NCI-H2107 treated with DMSO at 0.1 percent for 48 hours (cell line): Measurements from ENCODE around the gene R3HCC1L.

Experiments used
- DNase-seq: peaks from one replicate; lab custom pipeline; 2025; ENCODE audit not compliant: unreplicated experiment; lab: John Stamatoyannopoulos, UW

The R3HCC1L gene

DNA sequence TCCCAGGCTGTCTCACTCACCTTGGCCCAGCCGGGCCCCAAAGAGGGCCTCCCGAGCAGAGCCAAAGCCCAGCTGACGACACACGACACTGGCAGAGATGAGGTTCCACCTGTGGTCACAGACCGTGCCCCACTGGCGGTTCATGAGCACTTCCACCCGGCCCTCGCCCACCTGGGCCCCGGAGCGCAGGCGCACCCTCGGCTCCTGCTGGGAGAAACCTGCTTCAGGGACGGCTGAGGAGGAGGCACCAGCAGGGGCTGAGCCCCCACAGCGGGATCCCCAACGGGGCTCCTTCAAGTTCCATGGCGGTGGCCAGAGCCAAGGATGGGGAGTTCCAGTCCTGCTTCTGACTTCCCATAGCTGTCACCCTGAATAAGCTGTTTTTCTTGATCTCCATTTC, 123.5 kb downstream of the R3HCC1L start:
- DNase-seq, result no peak

DNA sequence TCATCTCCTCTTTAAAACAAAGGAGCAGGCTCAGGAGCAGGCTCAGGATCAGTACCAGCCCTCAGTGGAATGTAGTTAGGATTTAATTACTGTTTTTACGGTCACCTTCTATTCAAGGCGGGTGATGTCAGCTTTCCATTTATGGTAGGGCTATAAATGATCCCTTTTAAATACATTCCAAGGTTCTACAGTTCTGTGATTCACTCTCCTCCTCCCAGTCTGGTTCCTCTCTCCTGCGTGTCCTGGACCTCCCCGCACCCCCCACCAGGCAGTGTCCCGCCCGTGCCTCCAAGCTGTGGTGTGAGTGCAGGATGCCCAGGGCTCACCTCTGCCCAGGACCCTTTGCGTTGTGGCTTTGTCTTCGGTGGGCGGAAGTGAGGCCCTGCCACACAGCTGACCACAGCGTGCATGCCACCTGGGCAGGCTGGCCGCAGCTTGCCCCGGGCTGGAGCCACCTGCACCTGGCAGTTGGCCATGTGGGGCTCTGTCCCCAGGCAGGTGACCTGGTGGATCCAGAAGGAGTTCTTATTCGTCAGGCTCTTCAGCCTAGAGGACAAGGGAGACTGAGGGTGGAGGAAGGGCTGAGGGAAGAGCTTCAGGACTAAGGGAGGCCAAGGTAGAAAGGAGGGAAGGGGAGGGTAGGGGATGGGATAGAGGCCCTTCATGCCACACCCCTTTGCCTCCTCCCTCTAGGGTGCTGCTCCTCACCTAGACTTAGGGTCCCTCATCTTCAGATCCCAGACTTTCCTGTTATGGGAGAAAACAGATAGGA, 124.4 kb downstream of the R3HCC1L start:
- no peak for DNase-seq

DNA sequence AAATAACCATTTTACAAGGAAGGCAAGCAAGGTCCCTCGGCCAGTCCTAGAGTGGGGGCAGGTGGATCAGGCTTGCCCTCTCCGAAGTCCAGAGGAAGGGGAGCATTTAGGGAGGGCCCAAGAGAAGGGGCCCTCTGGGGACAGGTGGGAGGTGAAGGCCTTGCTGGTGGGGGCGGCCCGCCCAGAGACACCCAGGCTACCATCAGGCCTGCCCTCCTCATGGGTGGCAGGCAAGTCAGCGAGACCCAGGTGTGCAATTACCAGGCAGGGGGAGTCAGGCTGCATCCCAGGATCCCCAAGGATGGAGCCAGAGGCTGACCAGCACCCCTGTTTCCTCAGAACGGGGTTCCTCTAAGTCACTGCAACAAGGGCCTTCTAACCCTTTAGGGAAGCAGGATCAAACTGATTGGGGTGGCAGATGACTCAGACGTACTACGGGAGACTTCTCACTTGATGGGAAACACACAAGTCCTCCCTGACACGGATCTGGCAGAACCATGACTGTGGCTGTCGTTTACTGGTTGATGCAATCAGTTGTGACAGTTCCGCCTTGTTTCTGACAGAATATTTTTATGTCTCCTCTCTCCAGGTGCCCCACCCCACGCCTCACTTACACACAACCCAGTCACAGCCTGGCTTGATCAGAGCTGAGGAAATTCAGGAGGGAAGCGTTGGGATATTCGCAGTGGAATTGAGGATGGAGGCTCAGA, 125.3 kb downstream of the R3HCC1L start:
- DNase-seq, result no peak

DNA sequence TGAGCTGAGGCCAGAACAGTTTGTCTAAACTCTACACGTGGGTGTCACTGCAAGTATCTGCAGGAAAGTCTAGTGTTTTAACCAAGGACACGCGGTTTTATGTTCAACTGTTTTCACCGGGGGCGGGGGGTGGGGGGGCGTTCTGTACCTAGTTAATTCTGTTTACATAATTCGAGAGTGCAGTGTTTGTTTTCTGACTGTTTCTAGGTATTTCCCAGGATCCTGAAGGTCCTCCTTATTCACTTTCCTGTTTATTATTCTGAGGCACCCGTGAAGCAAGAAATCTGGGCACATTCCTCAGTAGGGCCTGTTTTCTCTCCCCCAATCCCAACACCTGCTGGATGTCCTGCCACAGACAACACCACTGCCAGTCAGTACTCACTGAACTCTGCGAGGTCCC, 125.9 kb downstream of the R3HCC1L start:
- DNase-seq, result no peak

DNA sequence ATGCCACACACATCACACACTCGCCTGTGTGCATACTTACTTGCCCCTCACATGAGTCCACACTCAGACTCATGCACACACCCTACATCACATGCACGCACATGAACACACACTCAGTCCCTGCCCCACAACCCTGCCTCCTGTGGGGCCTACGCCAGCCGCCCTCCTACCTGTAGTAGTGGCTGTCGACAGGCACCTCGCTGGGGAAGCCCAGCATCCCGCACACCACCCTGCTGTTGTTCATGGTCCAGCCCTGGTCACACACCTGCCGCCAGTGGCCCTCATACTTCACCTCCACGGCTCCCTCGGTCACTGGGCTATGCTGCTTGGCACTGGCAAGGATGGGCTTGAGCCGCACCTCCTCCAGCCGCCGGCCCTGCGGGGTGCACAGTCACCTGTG, 126.3 kb downstream of the R3HCC1L start:
- DNase-seq, result no peak

DNA sequence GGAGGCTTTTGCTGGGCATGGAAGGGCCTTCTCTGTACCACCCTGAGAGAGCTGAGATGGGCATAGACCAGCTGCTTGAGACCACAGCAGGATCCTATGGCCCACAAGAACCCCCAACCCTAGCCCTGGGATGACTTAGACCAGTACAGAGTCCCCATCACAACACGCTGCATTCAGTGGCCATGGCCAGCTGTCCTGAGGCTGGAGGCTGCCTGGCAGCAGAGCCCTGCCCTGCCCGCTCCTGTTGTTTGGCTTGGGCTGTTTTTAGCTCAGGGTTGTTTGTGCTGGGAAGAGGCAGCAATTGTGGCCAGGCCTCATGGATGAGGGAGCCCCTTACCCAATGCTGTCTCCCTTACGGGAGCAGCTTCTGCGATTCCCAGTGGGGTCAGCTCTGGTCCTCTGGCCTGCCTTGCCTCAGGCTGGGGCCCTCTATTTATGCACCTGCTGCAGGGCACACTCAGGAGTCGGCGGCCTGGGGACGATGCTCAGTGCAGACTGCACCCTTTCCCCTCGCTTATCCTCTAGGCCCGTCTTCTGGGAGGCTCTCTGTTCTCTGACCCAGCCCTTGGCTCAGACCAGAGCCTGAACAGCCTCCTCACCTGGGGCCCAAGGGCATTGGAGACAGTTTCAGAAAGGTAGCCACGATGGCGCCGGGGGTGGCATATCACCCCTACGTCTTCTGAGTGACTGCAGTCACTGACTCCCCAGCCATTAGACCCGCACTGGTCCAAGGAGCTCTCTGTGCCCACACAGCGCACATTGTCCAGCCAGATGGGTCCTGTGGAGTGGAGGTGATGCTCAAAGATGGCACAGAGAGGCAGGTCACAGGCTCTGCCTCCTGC, 127.2 kb downstream of the R3HCC1L start:
- DNase-seq, result no peak

DNA sequence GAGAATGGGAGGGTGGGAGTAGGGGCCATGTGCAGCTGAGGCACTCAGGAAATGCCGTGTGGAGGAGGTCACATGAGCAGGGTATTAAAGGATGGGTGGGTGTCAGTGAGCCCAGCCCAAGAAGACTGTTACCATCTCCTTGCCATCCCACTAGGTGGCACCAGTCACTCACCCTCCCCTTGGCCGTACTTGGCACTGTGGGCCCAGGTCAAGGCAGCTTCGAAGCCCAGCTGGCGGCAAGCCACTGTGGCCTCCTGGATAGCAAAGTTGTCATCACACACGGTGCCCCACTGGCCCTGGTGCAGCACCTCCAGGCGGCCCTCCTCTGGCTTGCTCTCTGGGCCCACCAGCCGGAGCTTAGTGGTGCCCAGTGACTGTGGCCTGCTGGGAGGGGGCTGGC, 128.1 kb downstream of the R3HCC1L start:
- no peak for DNase-seq

DNA sequence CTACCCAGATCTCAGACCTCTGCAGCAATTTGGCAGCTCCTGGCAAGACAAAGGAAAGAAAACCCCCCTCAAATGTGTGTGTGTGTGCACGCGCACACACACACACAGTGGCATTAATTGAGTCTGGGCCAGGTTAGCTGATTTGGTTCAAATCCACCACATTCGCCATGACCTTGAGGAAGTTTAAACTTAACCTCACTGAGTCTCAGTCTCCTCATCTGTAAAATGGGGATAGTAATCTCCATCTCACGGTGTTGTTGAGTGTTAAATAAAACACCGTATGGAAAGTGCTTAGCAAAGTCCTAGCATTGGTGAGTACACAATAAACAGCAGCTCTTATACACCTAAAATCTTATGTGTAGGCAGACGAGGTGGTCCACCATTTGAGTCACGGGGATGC, 128.6 kb downstream of the R3HCC1L start:
- no peak for DNase-seq

DNA sequence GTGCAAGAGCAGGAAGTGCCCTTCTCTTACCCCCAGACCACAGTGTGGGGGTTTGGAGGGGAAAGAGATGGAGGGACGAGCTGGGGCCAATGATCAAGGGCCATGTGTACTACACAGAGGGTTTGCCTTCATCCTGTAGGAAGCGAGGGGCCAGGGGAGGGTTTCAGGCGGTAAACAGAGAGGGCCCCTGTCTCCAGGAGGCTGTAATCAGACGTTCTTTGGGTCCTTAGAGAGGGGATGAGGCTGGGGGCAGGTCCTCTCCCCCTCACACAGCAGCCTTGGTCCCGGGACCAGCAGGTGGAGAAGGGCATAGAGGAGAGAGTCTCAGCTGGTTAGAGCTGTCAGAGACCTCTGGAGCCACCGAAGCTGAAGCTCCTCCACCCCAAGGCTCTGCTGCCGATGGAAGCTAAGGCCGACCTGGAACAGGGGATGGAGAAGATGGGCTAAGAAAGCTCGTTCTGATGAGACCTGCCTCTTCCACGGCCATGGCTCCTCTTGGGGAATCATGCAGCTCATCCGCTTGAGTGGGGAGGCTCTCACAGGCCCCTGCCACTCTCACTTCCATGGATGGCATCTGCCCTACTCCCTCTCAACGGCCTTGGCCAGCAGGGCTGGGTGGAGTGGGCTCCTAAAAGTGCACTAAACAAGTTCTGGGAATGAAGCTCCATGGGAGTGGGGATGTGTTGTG, 130.1 kb downstream of the R3HCC1L start:
- DNase-seq, result no peak

DNA sequence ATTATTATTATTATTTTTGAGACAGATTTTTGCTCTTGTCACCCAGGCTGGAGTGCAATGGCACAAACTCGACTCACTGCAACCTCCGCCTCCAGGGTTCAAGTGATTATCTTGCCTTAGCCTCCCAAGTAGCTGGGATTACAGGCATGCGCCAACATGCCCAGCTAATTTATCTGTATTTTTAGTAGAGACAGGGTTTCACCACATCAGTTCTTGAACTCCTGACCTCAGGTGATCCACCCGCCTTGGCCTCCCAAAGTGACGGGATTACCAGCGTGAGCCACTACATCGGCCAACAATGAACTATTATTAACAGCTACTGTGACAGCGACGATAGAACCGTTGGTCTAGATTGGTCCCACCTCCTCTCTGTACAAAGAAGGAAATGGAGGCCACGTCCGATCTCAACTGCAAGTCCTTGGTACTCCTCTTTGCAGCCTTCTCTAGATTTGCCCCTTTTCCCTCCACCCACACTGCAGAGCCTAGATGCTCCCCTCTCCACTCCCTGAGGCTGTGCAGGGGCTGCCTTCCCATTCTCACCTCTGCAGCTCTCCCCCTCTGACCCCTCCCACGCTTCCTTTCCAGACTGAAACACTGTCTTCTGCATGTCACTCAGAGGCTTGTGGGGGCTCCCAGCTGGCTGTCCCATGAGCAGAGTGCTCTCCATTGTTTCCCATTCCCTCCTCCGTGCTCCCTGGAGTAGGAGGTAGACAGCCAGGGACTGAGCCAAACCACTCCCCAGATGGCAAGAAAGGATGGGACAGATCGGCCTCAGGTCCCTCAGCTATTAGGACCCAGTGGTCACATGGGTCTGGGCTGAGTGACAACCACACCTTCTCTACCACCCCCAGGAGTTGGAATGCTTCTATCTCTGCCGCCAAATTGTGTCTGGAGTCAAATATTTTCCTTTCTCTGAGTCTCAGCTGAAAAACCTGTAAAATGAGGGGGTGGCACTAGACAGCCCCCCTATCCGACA, 131.2 kb downstream of the R3HCC1L start:
- DNase-seq, result no peak

DNA sequence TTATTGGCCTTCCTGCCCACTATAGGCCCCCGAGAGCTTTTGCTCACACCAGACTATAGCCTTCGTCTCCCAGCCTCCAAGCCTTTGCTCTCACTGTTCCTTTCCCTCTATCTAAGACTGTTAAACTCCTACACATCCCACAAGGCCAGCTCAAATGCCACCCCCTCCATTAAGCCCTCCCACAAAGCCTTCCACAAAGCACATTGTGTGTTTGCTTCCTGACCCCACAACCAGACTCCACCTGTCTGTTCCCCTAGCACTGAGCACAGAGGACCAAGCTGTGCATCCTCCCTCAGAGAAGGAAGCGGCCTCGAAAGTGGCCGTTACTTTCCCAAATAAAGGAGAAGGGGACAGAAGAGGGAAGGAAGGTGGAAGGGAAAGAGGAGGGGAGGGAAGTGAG, 132.2 kb downstream of the R3HCC1L start:
- DNase-seq, result no peak

DNA sequence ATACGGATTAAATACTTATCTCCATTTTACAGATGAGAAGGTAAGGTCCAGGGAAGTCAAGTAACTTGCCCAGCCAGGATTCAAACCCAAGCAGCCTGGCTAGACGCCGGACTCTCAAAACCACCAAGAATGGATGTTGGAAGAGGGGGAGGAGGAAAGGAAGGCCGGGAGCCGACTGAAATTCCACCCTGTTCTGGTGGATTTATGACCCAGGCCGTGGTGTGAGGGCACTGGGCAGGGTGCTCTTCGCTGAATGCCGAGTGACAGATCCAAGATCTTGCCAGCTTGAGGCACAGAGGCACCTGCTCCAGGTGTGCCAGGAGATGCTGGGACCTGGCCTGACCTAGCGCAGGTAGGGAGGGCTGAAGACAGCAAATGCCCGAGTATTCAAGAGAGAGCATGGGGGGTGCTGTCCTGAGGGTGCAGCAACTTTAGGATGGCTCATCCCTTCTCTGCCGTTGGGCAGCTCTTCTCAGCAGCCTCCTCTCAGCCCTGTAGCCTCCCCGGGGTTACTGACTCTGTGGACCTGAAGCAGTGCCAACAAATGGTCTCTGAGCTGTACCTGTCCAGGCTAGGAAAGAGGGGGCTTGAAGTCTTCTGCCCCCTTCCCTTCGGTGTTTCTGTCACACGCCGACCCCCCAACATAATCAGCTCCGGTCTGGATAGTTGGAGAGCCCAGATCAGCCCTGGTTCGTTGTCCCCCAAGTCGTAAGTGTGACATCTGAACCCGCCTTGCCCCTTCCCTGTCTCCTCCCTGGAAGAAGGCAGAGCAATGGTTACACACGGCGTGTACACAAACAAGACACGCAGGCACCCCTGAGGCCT, 132.8 kb downstream of the R3HCC1L start:
- DNase-seq, result no peak

DNA sequence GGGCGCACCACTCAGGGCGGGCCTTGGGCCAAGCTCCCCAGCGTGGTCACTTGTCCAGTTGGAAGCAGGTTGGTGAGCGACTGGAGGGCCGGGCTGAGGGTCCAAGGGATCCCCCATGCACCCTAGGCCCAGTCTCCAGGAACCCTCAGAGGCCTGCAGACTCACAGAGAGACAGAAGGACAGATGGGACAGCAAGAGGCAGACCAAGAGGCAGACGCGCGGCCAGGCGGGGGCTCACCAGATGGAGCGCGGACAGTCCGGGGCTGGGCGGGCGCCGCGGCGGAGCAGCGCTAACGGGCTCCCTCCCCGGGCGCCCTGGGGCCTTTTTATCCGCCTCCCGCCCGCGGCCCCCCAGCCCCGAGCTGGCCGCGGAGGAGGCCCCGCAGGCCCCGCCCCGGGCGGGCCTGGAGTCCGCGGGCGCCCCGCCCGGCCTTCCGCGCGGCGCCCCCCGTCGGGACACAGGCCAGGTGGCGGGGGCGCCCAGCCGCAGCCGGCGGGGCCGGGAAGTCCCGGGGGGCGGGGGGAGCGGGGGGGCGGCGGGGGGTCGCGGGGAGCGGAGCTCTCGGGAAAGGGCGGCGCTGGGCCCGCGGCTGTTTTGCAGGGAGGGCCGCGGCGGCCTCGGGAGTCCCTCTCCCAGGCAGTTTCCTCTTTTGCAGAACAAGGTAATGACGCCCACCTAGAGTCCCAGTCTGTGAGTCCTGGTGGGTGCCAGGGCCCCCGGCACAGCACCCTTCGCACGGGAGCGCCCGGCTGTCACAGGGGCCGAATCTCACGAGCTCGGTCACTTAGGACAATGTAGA, 133.6 kb downstream of the R3HCC1L start, which contains the start of gene LOXL4:
Gene LOXL4, minus strand, starts transcription at position 301 of the 800 bp plus-strand sequence. CDS start 5,175 bp downstream, outside the sequence.
- DNase-seq, result no peak

DNA sequence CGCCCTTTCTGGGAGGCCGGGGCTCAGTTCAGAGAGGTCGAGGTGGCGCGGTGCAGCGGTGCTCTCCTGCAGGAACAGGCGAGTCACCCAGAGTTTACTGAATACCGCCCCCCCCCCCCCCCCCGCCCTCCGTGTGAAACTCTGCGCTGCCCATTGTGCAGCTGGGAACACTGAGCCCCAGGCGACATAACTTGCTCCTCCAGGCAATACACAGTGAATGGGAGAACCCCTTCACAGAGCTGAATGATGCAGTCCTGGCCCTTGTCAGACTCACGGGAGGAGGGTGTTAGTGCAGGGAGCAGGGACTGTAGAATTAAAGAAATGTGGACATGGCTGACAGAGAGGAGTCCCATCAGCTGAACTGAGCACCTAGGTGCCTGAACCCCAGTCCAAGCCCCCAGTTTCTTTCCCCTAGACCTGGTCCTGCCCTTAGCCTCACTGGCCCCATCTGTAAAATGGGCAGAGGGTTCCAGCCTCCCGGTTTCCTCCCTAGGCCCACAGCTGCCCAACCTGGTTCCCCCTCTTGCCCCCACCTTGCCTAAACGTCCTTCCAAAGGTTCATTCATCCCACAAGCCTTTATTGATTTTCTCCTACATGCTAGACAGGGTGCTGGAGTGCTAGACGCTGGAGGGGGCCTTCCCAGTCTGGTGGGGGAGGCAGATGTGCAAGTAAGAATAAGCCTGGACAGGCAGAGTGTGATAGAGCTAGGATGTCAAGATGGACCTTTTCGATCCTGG, 134.4 kb downstream of the R3HCC1L start:
- DNase-seq, result no peak

DNA sequence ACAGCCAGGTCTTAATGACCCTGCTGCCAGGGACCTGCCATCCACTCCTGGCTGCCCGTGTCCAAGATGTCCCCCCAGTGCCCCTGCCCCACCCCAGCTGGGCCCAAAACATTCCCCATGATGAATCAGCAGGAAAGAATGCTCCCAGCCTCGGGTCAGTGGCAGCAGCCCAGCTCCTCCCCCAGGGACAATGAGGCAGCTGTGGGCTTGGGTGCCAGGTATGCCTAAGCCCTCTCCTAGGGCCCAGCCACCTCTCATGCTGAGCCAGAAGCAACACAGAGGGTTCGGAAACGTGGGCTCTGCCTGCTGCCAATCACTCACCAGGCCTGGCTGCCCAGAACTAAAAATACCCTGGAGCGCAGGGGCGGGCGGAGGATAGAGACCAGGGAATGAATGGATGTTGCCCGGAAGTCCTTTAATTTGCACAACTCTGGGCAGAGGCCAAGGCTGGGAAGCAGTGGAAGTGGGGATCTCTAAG, 135.0 kb downstream of the R3HCC1L start:
- no peak for DNase-seq

DNA sequence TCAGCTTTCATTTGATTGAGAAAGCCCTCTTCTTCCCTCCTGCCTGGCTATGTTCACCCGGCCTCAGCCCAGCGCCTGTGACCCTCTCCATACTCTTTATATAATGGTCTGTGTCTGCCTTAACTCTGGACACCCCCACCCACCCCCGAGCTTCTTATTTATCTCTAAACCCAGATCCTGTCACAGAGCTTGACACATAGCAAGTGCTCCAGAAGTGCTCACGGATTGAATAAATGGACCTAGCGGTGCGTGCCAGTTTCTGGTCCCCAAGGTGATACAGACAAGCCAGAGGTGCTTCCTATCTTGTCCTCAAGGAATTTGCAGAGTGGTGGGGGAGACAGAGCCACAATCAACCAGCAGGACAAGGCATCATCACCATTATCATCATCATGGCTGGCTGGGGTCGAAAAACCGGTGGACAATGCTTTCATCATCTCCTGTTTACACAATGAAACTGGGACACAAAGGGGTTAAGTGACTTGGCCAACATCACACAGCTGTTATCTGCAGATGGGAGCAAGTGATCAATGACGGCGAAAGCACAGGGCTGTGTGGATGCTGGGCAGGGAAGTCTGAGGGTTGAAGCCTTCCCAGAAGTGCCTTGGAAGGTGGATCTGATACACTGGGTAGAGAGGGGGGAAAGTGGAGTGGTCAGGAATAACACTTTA, 135.8 kb downstream of the R3HCC1L start:
- no peak for DNase-seq

DNA sequence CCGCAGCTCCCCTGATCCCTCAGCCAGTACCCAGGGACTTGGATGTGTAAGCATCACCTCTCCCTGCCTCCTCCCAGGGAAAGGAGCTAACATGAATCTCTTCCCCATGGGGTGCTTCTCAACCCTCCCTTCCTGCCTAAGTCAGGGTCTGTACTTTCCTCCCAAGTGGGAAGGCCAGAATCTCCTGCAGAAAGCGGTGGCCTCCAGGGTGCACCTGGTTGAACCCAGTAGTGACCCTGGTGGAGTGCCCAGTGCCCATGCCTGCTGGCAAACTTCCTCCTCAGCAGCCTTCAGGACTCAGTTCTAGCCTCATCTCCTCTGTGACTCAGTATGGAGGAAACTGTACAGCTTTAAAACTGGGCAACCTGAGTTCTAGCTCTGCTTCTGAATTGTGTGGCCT, 136.3 kb downstream of the R3HCC1L start:
- no peak for DNase-seq
